HEK293 (cell line): Measurements from ENCODE around the gene RAD54L.
"Not testable (repeated sequence)": the region's sequence is repeated elsewhere in the genome, so short reads cannot be mapped to it uniquely, and the experiment has no call there.

ENCODE experiments used
- CTCF ChIA-PET: fragments of 350-600 bp; formaldehyde crosslinking; extraction: SDS; loops from one replicate; lab custom pipeline; 2021; ENCODE audit warnings: antibody characterized with exemption; lab: Yijun Ruan, JAX
- POLR2A ChIA-PET: fragments of 300-600 bp; formaldehyde crosslinking; extraction: SDS; loops from one replicate; lab custom pipeline; 2020; ENCODE audit warnings: antibody characterized with exemption, inconsistent platforms; lab: Yijun Ruan, JAX
- H3K27ac ChIP-seq: fragments of 200-500 bp; sonication (Bioruptor generic); 2 replicates; pipeline ENCODE4 v1.5.1; 2014; ENCODE audit warnings: low read depth, low read length, control low read depth, inconsistent platforms; ENCODE audit errors: extremely low read depth
- H3K36me3 ChIP-seq, 2 experiments: fragments of 200-500 bp in 1 of 2; sonication (Bioruptor generic) in 1 of 2; 1 replicate in 1 of 2; 2 replicates in 1 of 2; pipeline ENCODE4 v1.5.1; 2014 to 2017; ENCODE audit warnings: inconsistent platforms in 2 of 2, low read length in 2 of 2; ENCODE audit not compliant: control insufficient read depth in 2 of 2, insufficient read depth in 1 of 2
- H3K4me1 ChIP-seq: fragments of 200-500 bp; sonication (Bioruptor generic); 2 replicates; pipeline ENCODE4 v1.5.1; 2014; ENCODE audit warnings: mild to moderate bottlenecking, low read length, inconsistent platforms; ENCODE audit not compliant: control insufficient read depth, insufficient read depth
- H3K4me3 ChIP-seq: 2 replicates; pipeline ENCODE4 v1.5.1; 2011; ENCODE audit warnings: low read depth, mild to moderate bottlenecking, control low read depth, low read length, moderate library complexity
- H3K9me3 ChIP-seq: fragments of 200-500 bp; sonication (Bioruptor generic); 2 replicates; pipeline ENCODE4 v1.5.1; 2014; ENCODE audit warnings: low read depth, low read length, inconsistent platforms; ENCODE audit not compliant: control insufficient read depth, insufficient read depth
- CTCF ChIP-seq: fragments of 450-650 bp; formaldehyde crosslinking; IDR thresholded peaks from 2 replicates; pipeline ENCODE4 v1.5.1; 2016; ENCODE audit warnings: missing biosample characterization, missing genetic modification characterization
- EGR2 ChIP-seq: fragments of 450-650 bp; formaldehyde crosslinking; IDR thresholded peaks from 2 replicates; pipeline ENCODE4 v1.5.1; 2016; ENCODE audit warnings: low read depth, missing biosample characterization, missing genetic modification characterization
- HOXA7 ChIP-seq: sonication (generic); formaldehyde crosslinking; IDR thresholded peaks from 2 replicates; pipeline ENCODE4 v1.8.1; 2022; ENCODE audit warnings: missing genetic modification reagents, borderline replicate concordance
- KLF10 ChIP-seq: fragments of 450-650 bp; IDR thresholded peaks from 2 replicates; pipeline ENCODE4 v1.5.1; 2018; ENCODE audit warnings: missing biosample characterization, mild to moderate bottlenecking, missing genetic modification characterization
- KLF8 ChIP-seq: fragments of 450-650 bp; formaldehyde crosslinking; IDR thresholded peaks from 2 replicates; pipeline ENCODE4 v1.5.1; 2016; ENCODE audit warnings: missing biosample characterization, missing genetic modification characterization
- PRDM4 ChIP-seq: fragments of 450-650 bp; formaldehyde crosslinking; IDR thresholded peaks from 2 replicates; pipeline ENCODE4 v1.5.1; 2017; ENCODE audit warnings: missing biosample characterization, missing genetic modification characterization
- SCRT2 ChIP-seq: fragments of 450-650 bp; formaldehyde crosslinking; IDR thresholded peaks from 2 replicates; pipeline ENCODE4 v1.5.1; 2016; ENCODE audit warnings: missing biosample characterization, missing genetic modification characterization
- WT1 ChIP-seq: fragments of 450-650 bp; formaldehyde crosslinking; IDR thresholded peaks from 2 replicates; pipeline ENCODE4 v1.5.1; 2016; ENCODE audit warnings: missing biosample characterization, missing genetic modification characterization
- ZBTB20 ChIP-seq: fragments of 450-650 bp; formaldehyde crosslinking; IDR thresholded peaks from 2 replicates; pipeline ENCODE4 v1.5.1; 2016; ENCODE audit warnings: missing biosample characterization, missing genetic modification characterization
- ZFHX2 ChIP-seq: fragments of 450-650 bp; formaldehyde crosslinking; conservative IDR thresholded peaks from 2 replicates; pipeline ENCODE4 v1.5.1; 2016; ENCODE audit warnings: missing biosample characterization, missing genetic modification characterization
- ZNF121 ChIP-seq: fragments of 450-650 bp; formaldehyde crosslinking; IDR thresholded peaks from 2 replicates; pipeline ENCODE4 v1.5.1; 2016; ENCODE audit warnings: missing biosample characterization, missing genetic modification characterization
- ZNF248 ChIP-seq: fragments of 450-650 bp; formaldehyde crosslinking; IDR thresholded peaks from 2 replicates; pipeline ENCODE4 v1.5.1; 2017; ENCODE audit warnings: missing biosample characterization, missing genetic modification characterization
- ZNF26 ChIP-seq: fragments of 450-650 bp; formaldehyde crosslinking; IDR thresholded peaks from 2 replicates; pipeline ENCODE4 v1.5.1; 2016; ENCODE audit warnings: missing biosample characterization, missing genetic modification characterization
- ZNF362 ChIP-seq: fragments of 450-650 bp; formaldehyde crosslinking; IDR thresholded peaks from 2 replicates; pipeline ENCODE4 v1.5.1; 2016; ENCODE audit warnings: missing biosample characterization, missing genetic modification characterization
- ZNF629 ChIP-seq: fragments of 450-650 bp; formaldehyde crosslinking; IDR thresholded peaks from 2 replicates; pipeline ENCODE4 v1.5.1; 2017; ENCODE audit warnings: missing biosample characterization, missing genetic modification characterization
- ZNF654 ChIP-seq: fragments of 450-650 bp; formaldehyde crosslinking; IDR thresholded peaks from 2 replicates; pipeline ENCODE4 v1.5.1; 2016; ENCODE audit warnings: low read depth, missing biosample characterization, missing genetic modification characterization

Gene RAD54L

GRCh38 chr1:46242918-46243317 lies 4.6 kb upstream of the RAD54L start:
- H3K9me3 ChIP-seq = no peaks in the 10 kb centered on the region
- no peaks in the 10 kb centered on the region for H3K4me1 ChIP-seq
- TF ChIP-seq ZNF121 (tag by site-specific recombination) (0 out of 2 replicates have a peak, but pooled peaks have one; percentile 10), ZNF248 (tag by site-specific recombination) (no peak)
- no peaks in the 10 kb centered on the region for H3K36me3 ChIP-seq
- H3K27ac ChIP-seq = no peak overlapping the region
- ChIA-PET POLR2A (no interaction called here), CTCF (no interaction called here)
- H3K4me3 ChIP-seq = no peak overlapping the region

GRCh38 chr1:46243831-46244230 lies 3.7 kb upstream of the RAD54L start:
- not testable (repeated sequence) for H3K4me1 ChIP-seq, H3K9me3 ChIP-seq, H3K27ac ChIP-seq, H3K36me3 ChIP-seq, H3K4me3 ChIP-seq
- peak; percentile 57 for TF ChIP-seq ZFHX2 (tag by site-specific recombination)
- TF ChIP-seq EGR2 (tag by site-specific recombination) = peak; percentile 58; the same call in 1 of the 2 replicates
- ChIA-PET POLR2A (interaction anchor here (0.6 kb wide), 2 partner anchors 129 to 717 kb away, joined by 3 read pairs; no protein-coding TSS in a partner anchor), CTCF (interaction anchor here (0.6 to 2.2 kb wide), 3 partner anchors 10 to 91 kb away, joined by 3 to 15 read pairs (median 7); no protein-coding TSS in a partner anchor)

GRCh38 chr1:46244656-46245371 lies 2.7 kb upstream of the RAD54L start:
- H3K27ac ChIP-seq = no peak overlapping the region
- H3K4me3 ChIP-seq = no peak overlapping the region
- POLR2A ChIA-PET = interaction anchor here (0.6 to 1.9 kb wide), 4 partner anchors 11 to 716 kb away, joined by 3 to 4 read pairs (median 3); no protein-coding TSS in a partner anchor
- CTCF ChIA-PET = interaction anchor here (0.6 to 2.2 kb wide), 17 partner anchors 10 to 941 kb away, joined by 3 to 17 read pairs (median 4); partner anchors contain the start of genes LRRC41 and UQCRH
- peaks cover 4% of the 10 kb centered on the region; the same call in 1 of the 2 replicates for H3K4me1 ChIP-seq
- no peak for TF ChIP-seq WT1 (tag by site-specific recombination)
- TF ChIP-seq ZBTB20 (tag by site-specific recombination) = peak; percentile 76
- TF ChIP-seq CTCF (tag by site-specific recombination) = peak; percentile 42; the same call in 1 of the 2 replicates
- no peak for TF ChIP-seq HOXA7 (CRISPR knock-in tag)
- no peak for TF ChIP-seq ZNF629 (tag by site-specific recombination)
- TF ChIP-seq ZNF121 (tag by site-specific recombination) = peak; percentile 89
- TF ChIP-seq PRDM4 (tag by site-specific recombination) = peak; percentile 70
- peak; percentile 7; the same call in 1 of the 2 replicates for TF ChIP-seq ZNF654
- peak; percentile 51; the same call in 1 of the 2 replicates for TF ChIP-seq ZNF362 (tag by site-specific recombination)
- no peak for TF ChIP-seq KLF10 (tag by site-specific recombination)
- TF ChIP-seq ZNF26 (tag by site-specific recombination) = no peak
- TF ChIP-seq KLF8 = peak; percentile 34; the same call in 1 of the 2 replicates
- no peak for TF ChIP-seq SCRT2 (tag by site-specific recombination)
- H3K36me3 ChIP-seq = peaks cover under 1 to 14% of the 10 kb centered on the region in 2 experiments; a peak in 1 of 3 replicates
- no peaks in the 10 kb centered on the region for H3K9me3 ChIP-seq
